ENCODE measurements around the gene BRIP1. TPM values are rescaled to one million over a fixed set of nuclear protein-coding genes. Genes with fewer than 3 reads are reported as not detected.

Gene BRIP1
- total RNA-seq, 4 donors from 2014 or later, result 1.0 to 13.0 TPM; not detected in 2

DNA sequence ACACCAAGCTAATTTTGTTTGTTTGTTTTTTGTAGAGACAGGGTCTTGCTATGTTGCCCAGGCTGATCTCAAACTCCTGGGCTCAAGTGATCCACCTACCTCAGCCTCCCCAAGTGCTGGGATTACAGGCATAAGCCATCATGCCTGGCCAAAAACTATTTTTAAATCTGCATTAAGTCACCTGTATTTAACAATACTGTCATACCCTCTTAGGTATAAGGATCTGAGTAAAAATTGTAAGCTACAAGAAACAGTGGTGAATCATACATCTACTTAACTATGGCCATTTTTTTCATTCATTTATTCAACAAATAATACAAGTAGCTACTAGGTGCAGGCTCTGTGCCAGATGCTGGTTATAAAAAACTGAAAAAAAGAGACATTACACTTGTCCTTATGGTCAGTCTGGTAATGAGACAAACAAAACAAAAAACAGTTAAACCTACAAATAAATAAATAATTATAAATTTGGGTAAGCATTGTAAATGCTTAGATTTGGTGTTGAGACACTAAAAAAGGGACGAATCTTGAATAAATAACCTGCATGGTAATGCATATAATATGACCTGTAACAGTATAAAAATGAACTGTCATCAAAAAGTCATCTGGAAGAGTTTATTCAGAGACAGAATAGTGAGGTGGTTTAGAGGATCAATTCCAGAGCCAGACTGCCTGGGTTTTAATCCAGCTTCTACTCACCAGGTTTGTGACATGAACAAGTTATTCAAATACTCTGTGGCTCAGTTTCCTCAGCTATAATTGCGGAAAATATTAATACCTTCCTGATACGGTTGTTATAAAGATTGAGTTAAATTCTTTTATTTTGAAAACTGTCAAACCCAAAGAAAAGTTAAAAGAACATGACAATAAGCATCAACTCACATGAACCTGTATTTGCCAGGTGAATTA is 26.8 kb downstream of the BRIP1 start:
- no peaks in the 10 kb centered on the region for H3K36me3 ChIP-seq
- H3K27ac ChIP-seq, result no peak overlapping the region
- H3K27me3 ChIP-seq, result no peaks in the 10 kb centered on the region
- no peak overlapping the region for H3K4me3 ChIP-seq
- intact Hi-C loops (cut with DNase I; ENCODE audit: low total_unique reads), result no loop called here
- DNase-seq, result no peak
- H3K4me1 ChIP-seq, result no peaks in the 10 kb centered on the region
- H3K9me3 ChIP-seq, result no peaks in the 10 kb centered on the region
- TF ChIP-seq, protein P1, sequence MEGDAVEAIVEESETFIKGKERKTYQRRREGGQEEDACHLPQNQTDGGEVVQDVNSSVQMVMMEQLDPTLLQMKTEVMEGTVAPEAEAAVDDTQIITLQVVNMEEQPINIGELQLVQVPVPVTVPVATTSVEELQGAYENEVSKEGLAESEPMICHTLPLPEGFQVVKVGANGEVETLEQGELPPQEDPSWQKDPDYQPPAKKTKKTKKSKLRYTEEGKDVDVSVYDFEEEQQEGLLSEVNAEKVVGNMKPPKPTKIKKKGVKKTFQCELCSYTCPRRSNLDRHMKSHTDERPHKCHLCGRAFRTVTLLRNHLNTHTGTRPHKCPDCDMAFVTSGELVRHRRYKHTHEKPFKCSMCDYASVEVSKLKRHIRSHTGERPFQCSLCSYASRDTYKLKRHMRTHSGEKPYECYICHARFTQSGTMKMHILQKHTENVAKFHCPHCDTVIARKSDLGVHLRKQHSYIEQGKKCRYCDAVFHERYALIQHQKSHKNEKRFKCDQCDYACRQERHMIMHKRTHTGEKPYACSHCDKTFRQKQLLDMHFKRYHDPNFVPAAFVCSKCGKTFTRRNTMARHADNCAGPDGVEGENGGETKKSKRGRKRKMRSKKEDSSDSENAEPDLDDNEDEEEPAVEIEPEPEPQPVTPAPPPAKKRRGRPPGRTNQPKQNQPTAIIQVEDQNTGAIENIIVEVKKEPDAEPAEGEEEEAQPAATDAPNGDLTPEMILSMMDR (IDR thresholded peaks at IDR 0.05), result no peak
- TF ChIP-seq POLR2A (IDR thresholded peaks at IDR 0.05), result no peak

GRCh38 chr17:61835606-61836005 is 27.7 kb downstream of the BRIP1 start:
- H3K9me3 ChIP-seq, result no peaks in the 10 kb centered on the region
- no peaks in the 10 kb centered on the region for H3K27me3 ChIP-seq
- H3K36me3 ChIP-seq, result no peaks in the 10 kb centered on the region
- DNase-seq, result no peak
- TF ChIP-seq, protein P1 (IDR thresholded peaks at IDR 0.05), result no peak
- no peak for TF ChIP-seq POLR2A (IDR thresholded peaks at IDR 0.05)
- intact Hi-C loops (cut with DNase I; ENCODE audit: low total_unique reads), result no loop called here
- H3K4me1 ChIP-seq, result no peaks in the 10 kb centered on the region
- no peak overlapping the region for H3K4me3 ChIP-seq
- H3K27ac ChIP-seq, result no peak overlapping the region

DNA sequence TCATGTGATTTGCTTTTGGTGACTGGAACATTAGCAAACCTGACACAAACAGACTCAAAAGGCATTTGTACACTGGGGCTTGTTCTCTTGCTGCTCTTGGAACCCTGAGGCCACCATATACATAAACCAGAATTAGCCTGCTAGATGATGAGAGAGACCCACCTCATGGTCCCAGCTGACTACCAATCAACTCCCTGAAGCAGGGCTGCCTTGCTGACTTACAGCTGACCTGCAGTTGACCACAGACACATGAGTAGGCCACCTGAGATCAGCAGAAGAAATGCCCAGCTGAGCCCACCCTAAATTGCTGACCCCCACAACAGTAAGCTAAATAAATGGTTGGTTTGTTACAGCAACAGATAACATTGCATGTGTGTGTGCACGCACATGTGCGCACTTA is 28.7 kb downstream of the BRIP1 start:
- intact Hi-C loops (cut with DNase I; ENCODE audit: low total_unique reads), result no loop called here
- Histone ChIP-seq H3K27me3 (no peaks in the 10 kb centered on the region), H3K4me3 (no peak overlapping the region), H3K36me3 (no peaks in the 10 kb centered on the region), H3K4me1 (no peaks in the 10 kb centered on the region), H3K9me3 (no peaks in the 10 kb centered on the region), H3K27ac (no peak overlapping the region)
- DNase-seq, result no peak
- TF ChIP-seq POLR2A (IDR thresholded peaks at IDR 0.05), result no peak
- TF ChIP-seq, protein P1 (IDR thresholded peaks at IDR 0.05), result no peak

DNA sequence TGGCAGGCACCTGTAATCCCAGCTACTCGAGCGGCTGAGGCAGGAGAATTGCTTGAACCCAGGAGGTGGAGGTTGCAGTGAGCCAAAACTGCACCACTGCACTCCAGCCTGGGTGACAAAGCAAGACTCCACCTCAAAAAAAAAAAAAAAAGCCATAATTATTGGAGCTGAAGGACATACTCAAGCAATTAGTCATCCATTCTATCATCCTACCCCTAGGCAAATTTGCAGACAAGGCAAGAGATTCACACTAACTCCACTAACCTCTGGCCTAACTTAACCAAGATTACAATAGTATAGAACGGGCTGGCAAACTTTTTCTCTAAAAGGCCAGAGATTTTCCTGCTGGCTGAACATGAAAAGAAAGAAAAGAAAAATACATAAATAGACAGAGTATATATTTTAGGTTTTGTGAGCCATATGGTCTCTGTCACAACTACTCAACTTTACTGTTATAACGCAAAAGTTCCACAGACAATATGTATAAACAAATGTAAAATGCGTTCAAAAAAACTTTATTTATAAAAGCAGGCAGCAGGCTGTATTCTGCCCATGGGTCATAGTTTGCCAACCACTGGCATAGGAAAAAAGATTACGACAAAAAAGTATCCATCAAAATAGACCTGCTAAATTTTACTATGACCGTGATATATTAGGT is 29.7 kb downstream of the BRIP1 start:
- intact Hi-C loops (cut with DNase I; ENCODE audit: low total_unique reads), result no loop called here
- Histone ChIP-seq H3K27me3 (no peaks in the 10 kb centered on the region), H3K4me1 (no peaks in the 10 kb centered on the region), H3K9me3 (no peaks in the 10 kb centered on the region), H3K4me3 (no peak overlapping the region), H3K36me3 (no peaks in the 10 kb centered on the region), H3K27ac (no peak overlapping the region)
- no peak for DNase-seq
- TF ChIP-seq POLR2A (IDR thresholded peaks at IDR 0.05), result no peak
- TF ChIP-seq, protein P1 (IDR thresholded peaks at IDR 0.05), result no peak

DNA sequence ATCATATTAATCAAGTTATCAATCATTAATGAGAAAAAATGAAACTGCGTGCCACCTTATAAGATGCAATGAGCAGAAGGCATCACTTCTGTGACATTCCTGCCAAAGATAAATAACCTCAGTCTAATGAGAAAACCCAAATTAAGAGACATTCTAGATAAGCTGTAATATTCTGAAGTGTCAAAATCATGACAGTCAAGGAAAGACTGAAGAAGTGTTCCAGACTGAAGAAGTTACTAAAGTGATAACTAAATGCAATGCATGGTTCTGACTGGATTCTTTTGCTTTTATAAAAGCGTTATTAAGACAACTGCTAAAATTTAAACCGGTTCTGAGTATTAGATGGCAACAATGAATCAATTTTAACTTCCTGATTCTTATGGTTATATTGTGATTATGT is 30.9 kb downstream of the BRIP1 start:
- intact Hi-C loops (cut with DNase I; ENCODE audit: low total_unique reads), result no loop called here
- no peaks in the 10 kb centered on the region for H3K4me1 ChIP-seq
- no peak for TF ChIP-seq POLR2A (IDR thresholded peaks at IDR 0.05)
- TF ChIP-seq, protein P1 (IDR thresholded peaks at IDR 0.05), result no peak
- H3K9me3 ChIP-seq, result no peaks in the 10 kb centered on the region
- no peak overlapping the region for H3K27ac ChIP-seq
- no peaks in the 10 kb centered on the region for H3K27me3 ChIP-seq
- no peak overlapping the region for H3K4me3 ChIP-seq
- H3K36me3 ChIP-seq, result no peaks in the 10 kb centered on the region
- DNase-seq, result no peak

Data from uterus (tissue), 4 donors.